Urinary bladder (tissue), 4 donors: ENCODE data around the gene PTPRS. TPM values are rescaled to one million over a fixed set of nuclear protein-coding genes. Genes with fewer than 3 reads are reported as not detected.

Experiments
- DNase-seq: peaks from one replicate; pipeline ENCODE4 v3.0.0-alpha.2; 2015; ENCODE audit errors: extremely low spot score
- H3K27ac ChIP-seq: one replicate; pipeline ENCODE4 v1.5.1; 2013; ENCODE audit warnings: low read depth, mild to moderate bottlenecking, moderate library complexity
- H3K36me3 ChIP-seq: one replicate; pipeline ENCODE4 v1.6.1; 2013; ENCODE audit warnings: mild to moderate bottlenecking, moderate library complexity; ENCODE audit not compliant: insufficient read depth
- H3K4me1 ChIP-seq: one replicate; pipeline ENCODE4 v1.6.1; 2013; ENCODE audit warnings: mild to moderate bottlenecking, moderate library complexity; ENCODE audit not compliant: insufficient read depth
- H3K4me3 ChIP-seq: one replicate; pipeline ENCODE4 v1.5.1; 2013; ENCODE audit warnings: low read depth, low read length
- WGBS: extraction: QIAGEN DNeasy Blood & Tissue Kit; methylation state at CpG from one replicate; pipeline ENCODE4 v1.1.7; 2013; 5-methylcytosine and 5-hydroxymethylcytosine counted together
- polyA plus RNA-seq: library from polyadenylated mRNA; stranded (reverse); fragments of 200-250 nt; gene quantifications from one replicate; pipeline ENCODE4 v1.2.3, GENCODE V29; 2013
- total RNA-seq: library from RNA; depleted of rRNA; stranded (reverse); fragments of >200 nt; gene quantifications from one replicate; pipeline ENCODE4 v1.2.3, GENCODE V29; 2014
- donor health status: healthy with polysubstance abuse.
- donor health status: healthy.

Gene PTPRS
- total and polyA plus RNA-seq, 2 donors = 45.2 to 95.0 TPM

- no peak for DNase-seq
- Histone ChIP-seq H3K4me1 (no peaks in the 10 kb centered on the region), H3K36me3 (no peaks in the 10 kb centered on the region), H3K27ac (no peak overlapping the region), H3K4me3 (no peak overlapping the region)
- whole genome bisulfite sequencing = 92% methylated on average over 9 of the region's 9 CpGs
These were observed 21.1 kb downstream of the PTPRS start for GRCh38 chr19:5319516-5319915.

GRCh38 chr19:5318306-5318705 lies 22.3 kb downstream of the PTPRS start:
- no peaks in the 10 kb centered on the region for H3K4me1 ChIP-seq
- 93% methylated on average over 6 of the region's 6 CpGs for WGBS
- no peak overlapping the region for H3K27ac ChIP-seq
- H3K4me3 ChIP-seq = no peak overlapping the region
- no peak for DNase-seq
- no peaks in the 10 kb centered on the region for H3K36me3 ChIP-seq

GRCh38 chr19:5317321-5317720 lies 23.3 kb downstream of the PTPRS start:
- no peaks in the 10 kb centered on the region for H3K36me3 ChIP-seq
- 77% methylated on average over 7 of the region's 7 CpGs for WGBS
- DNase-seq = no peak
- H3K4me1 ChIP-seq = no peaks in the 10 kb centered on the region
- H3K4me3 ChIP-seq = no peak overlapping the region
- no peak overlapping the region for H3K27ac ChIP-seq

DNA sequence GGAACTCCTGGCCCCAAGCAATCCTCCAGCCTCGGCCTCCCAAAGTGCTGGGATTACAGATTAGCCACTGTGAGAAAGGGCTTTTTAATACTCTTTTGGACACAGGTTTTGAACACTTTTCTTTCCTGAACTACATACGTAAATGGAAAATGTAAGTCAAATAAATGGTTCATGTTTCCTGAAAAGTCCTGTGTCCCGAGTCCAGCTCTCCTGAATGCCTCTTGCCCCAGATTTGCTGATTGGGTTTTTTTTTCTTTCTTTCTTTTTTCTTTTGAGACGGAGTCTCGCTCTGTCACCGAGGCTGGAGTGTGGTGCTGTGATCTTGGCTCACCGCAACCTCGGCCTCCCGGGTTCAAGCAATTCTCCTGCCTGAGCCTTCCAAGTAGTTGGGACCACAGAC lies 24.5 kb downstream of the PTPRS start:
- Histone ChIP-seq H3K4me1 (no peaks in the 10 kb centered on the region), H3K27ac (no peak overlapping the region), H3K36me3 (no peaks in the 10 kb centered on the region), H3K4me3 (no peak overlapping the region)
- no peak for DNase-seq
- 90% methylated on average over 9 of the region's 9 CpGs for WGBS

DNA sequence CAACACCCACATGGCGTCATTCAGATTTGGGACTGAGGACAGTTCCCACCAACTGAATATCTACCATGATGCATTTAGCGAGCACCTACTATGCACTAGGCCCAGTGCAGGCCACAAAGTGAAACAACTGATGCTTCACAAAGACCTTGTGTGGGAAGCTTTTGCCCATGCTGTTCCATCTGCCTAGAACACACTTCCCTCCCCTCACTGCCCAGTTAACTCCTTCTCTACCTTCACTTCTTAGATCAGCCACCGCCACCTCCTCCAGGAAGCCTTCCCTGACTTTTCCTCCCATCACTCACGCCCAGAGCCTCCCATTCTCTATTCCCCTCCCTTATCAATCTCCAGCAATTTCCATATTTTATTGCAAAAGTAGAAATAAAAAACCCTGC lies 25.7 kb downstream of the PTPRS start:
- DNase-seq = no peak
- no peaks in the 10 kb centered on the region for H3K4me1 ChIP-seq
- no peak overlapping the region for H3K27ac ChIP-seq
- H3K36me3 ChIP-seq = no peaks in the 10 kb centered on the region
- H3K4me3 ChIP-seq = no peak overlapping the region
- 96% methylated on average over 4 of the region's 4 CpGs for WGBS

GRCh38 chr19:5314012-5314906 lies 26.4 kb downstream of the PTPRS start:
- Histone ChIP-seq H3K4me1 (no peaks in the 10 kb centered on the region), H3K4me3 (no peak overlapping the region), H3K27ac (no peak overlapping the region), H3K36me3 (no peaks in the 10 kb centered on the region)
- 86% methylated on average over 7 of the region's 7 CpGs for WGBS
- no peak for DNase-seq

- 34% methylated on average over 17 of the region's 17 CpGs for WGBS
- DNase-seq = no peak
These were observed 27.3 kb downstream of the PTPRS start for GRCh38 chr19:5313307-5313706.

DNA sequence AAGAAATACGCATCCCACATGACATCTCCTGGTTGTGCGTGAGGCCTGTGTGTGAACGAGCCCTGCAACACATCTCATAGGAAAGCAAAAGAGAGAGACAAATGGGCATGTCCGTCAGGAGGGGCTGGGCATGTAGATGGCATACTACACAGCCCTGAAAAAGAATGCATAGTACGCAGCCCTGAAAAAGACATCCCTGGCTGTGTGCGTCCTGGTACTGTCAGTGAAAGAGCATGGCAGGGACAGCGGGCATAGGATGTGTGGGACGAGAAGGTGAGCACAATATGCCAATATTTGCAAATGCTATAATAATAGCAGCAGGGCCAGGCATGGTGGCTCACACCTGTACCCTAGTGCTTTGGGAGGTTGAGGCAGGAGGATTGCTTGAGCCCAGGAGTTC lies 28.6 kb downstream of the PTPRS start:
- no peak for DNase-seq
- no peaks in the 10 kb centered on the region for H3K4me1 ChIP-seq
- no peaks in the 10 kb centered on the region for H3K36me3 ChIP-seq
- H3K27ac ChIP-seq = no peak overlapping the region
- WGBS = 97% methylated on average over 8 of the region's 8 CpGs
- no peak overlapping the region for H3K4me3 ChIP-seq

More at GRCh38 chr19:5313307-5313706, 27.3 kb downstream of the PTPRS start:
- H3K36me3 ChIP-seq = no peaks in the 10 kb centered on the region
- H3K4me1 ChIP-seq = no peaks in the 10 kb centered on the region
- no peak overlapping the region for H3K4me3 ChIP-seq
- H3K27ac ChIP-seq = no peak overlapping the region

GRCh38 chr19:5309438-5310204 lies 31.0 kb downstream of the PTPRS start:
- no peaks in the 10 kb centered on the region for H3K36me3 ChIP-seq
- H3K4me3 ChIP-seq = no peak overlapping the region
- no peak overlapping the region for H3K27ac ChIP-seq
- no peak for DNase-seq
- WGBS = 53% methylated on average over 17 of the region's 17 CpGs
- no peaks in the 10 kb centered on the region for H3K4me1 ChIP-seq

- 23% methylated on average over 21 of the region's 21 CpGs for WGBS
- Histone ChIP-seq H3K4me3 (no peak overlapping the region), H3K4me1 (no peaks in the 10 kb centered on the region), H3K36me3 (no peaks in the 10 kb centered on the region), H3K27ac (peak overlapping the region; percentile 76)
- DNase-seq = peak; percentile 59
These were observed 31.9 kb downstream of the PTPRS start for GRCh38 chr19:5308451-5309437.

GRCh38 chr19:5307655-5308054 lies 33.0 kb downstream of the PTPRS start:
- Histone ChIP-seq H3K36me3 (no peaks in the 10 kb centered on the region), H3K4me3 (no peak overlapping the region), H3K27ac (no peak overlapping the region), H3K4me1 (no peaks in the 10 kb centered on the region)
- no peak for DNase-seq
- WGBS = 94% methylated on average over 19 of the region's 19 CpGs

GRCh38 chr19:5305163-5305562 lies 35.4 kb downstream of the PTPRS start:
- Histone ChIP-seq H3K4me1 (no peaks in the 10 kb centered on the region), H3K36me3 (no peaks in the 10 kb centered on the region), H3K4me3 (no peak overlapping the region), H3K27ac (no peak overlapping the region)
- WGBS = 90% methylated on average over 3 of the region's 3 CpGs
- no peak for DNase-seq

DNA sequence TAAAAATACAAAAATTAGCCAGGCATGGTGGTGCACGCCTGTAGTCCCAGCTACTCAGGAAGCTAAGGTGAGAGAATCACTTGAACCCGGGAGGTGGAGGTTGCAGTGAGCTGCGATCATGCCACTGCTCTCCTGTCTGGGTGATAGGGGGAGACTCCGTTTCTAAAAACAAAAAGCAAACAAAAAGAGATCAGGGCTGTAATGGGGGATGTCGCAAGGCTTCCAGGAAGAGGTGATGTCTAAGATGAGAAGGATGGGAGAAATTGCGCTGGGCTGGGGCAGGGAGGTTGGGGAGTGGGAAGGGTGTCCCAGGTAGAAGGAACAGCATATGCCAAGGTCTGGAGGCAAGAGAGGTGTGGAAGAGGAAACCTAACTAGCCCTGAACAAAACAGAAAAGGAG lies 36.1 kb downstream of the PTPRS start:
- Histone ChIP-seq H3K4me1 (no peaks in the 10 kb centered on the region), H3K4me3 (no peak overlapping the region), H3K27ac (no peak overlapping the region), H3K36me3 (no peaks in the 10 kb centered on the region)
- DNase-seq = no peak
- WGBS = 88% methylated on average over 6 of the region's 6 CpGs
